Type B pancreatic cell (in vitro differentiated cells): ENCODE measurements around the gene HLA-DRA. TPM values are rescaled to one million over a fixed set of nuclear protein-coding genes. Genes with fewer than 3 reads are reported as not detected.
"Not testable (repeated sequence)": the region's sequence is repeated elsewhere in the genome, so short reads cannot be mapped to it uniquely, and the experiment has no call there.

ENCODE experiments used
- DNase-seq: peaks from one replicate; pipeline ENCODE4 v3.0.0; 2021; ENCODE audit warnings: mixed read lengths; ENCODE audit not compliant: unreplicated experiment; ENCODE audit errors: extremely low spot score
- H3K27ac Mint-ChIP-seq: 2 replicates; pipeline ENCODE4 v1.8.0; 2021; ENCODE audit warnings: mild to moderate bottlenecking, mixed read lengths
- H3K27me3 Mint-ChIP-seq: 2 replicates; pipeline ENCODE4 v1.8.0; 2021; ENCODE audit warnings: mixed read lengths
- H3K36me3 Mint-ChIP-seq: 2 replicates; pipeline ENCODE4 v1.8.0; 2021; ENCODE audit warnings: mixed read lengths
- H3K4me1 Mint-ChIP-seq: one replicate; pipeline ENCODE4 v1.8.0; 2021; ENCODE audit warnings: mixed read lengths; ENCODE audit not compliant: unreplicated experiment
- H3K4me3 Mint-ChIP-seq: 2 replicates; pipeline ENCODE4 v1.8.0; 2021; ENCODE audit warnings: mild to moderate bottlenecking, mixed read lengths
- H3K9me3 Mint-ChIP-seq: 2 replicates; pipeline ENCODE4 v1.8.0; 2021; ENCODE audit warnings: mixed read lengths
- CTCF ChIP-seq: fragments of 200-600 bp; sonication (generic); conservative IDR thresholded peaks from 2 replicates; pipeline ENCODE4 v1.5.0; 2021; ENCODE audit warnings: antibody characterized with exemption, mild to moderate bottlenecking
- total RNA-seq: library from RNA; stranded (reverse); gene quantifications from 2 replicates; pipeline ENCODE4 v1.2.1, GENCODE V29; 2021; ENCODE audit warnings: low replicate concordance

HLA-DRA gene
- total RNA-seq, 1 donor from 2014 or later: 1.4 TPM

DNA sequence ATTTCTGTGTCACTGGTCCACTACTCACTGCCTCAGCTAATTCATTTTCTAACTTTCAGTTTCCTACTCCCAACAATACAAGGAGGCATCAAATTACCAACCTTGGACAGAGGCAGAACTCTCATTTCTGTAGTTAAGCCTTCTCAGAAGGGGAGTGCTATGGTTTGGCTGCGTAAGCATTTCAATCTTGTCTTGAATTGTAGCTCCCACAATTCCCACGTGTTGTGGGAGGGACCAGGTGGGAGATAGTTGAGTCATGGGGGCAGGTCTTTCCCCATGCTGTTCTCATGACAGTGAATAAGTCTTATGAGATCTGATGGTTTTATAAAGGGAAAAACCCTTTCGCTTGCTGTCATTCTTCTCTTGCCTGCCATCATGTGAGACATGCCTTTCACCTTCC, 22.9 kb downstream of the HLA-DRA start:
- DNase-seq: no peak
- Mint-ChIP-seq H3K9me3 (peaks cover 5% of the 10 kb centered on the region), H3K27me3 (peaks cover 20% of the 10 kb centered on the region), H3K4me1 (no peaks in the 10 kb centered on the region), H3K4me3 (no peak overlapping the region), H3K36me3 (no peaks in the 10 kb centered on the region), H3K27ac (no peak overlapping the region)
- no peak for TF ChIP-seq CTCF

DNA sequence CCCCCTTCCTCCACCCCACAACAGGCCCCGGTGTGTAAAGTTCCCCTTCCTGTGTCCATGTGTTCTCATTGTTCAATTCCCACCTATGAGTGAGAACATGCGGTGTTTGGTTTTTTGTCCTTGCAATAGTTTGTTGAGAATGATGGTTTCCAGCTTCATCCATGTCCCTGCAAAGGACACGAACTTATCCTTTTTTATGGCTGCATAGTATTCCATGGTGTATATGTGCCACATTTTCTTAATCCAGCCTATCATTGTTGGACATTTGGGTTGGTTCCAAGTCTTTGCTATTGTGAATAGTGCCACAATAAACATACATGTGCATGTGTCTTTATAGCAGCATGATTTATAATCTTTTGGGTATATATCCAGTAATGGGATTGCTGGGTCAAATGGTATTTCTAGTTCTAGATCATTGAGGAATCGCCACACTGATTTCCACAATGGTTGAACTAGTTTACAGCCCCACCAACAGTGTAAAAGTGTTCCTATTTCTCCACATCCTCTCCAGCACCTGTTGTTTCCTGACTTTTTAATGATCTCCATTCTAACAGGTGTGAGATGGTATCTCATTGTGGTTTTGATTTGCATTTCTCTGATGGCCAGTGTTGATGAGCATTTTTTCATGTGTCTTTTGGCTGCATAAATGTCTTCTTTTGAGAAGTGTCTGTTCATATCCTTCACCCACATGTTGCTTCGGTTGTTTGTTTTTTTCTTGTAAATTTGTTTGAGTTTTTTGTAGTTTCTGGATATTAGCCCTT, 28.2 kb downstream of the HLA-DRA start:
- not testable (repeated sequence) for DNase-seq, H3K4me1 Mint-ChIP-seq, H3K27ac Mint-ChIP-seq, H3K36me3 Mint-ChIP-seq, H3K9me3 Mint-ChIP-seq, H3K4me3 Mint-ChIP-seq
- peaks cover 21% of the 10 kb centered on the region for H3K27me3 Mint-ChIP-seq

- Mint-ChIP-seq H3K9me3 (no peaks in the 10 kb centered on the region), H3K27ac (no peak overlapping the region), H3K4me1 (no peaks in the 10 kb centered on the region), H3K36me3 (no peaks in the 10 kb centered on the region), H3K27me3 (peaks cover 10% of the 10 kb centered on the region), H3K4me3 (no peak overlapping the region)
- no peak for DNase-seq
- no peak for TF ChIP-seq CTCF
These were observed 33.2 kb downstream of the HLA-DRA start for GRCh38 chr6:32472781-32473375.

GRCh38 chr6:32473376-32474348, 34.0 kb downstream of the HLA-DRA start:
- H3K27me3 Mint-ChIP-seq: peaks cover 10% of the 10 kb centered on the region
- not testable (repeated sequence) for DNase-seq, H3K4me1 Mint-ChIP-seq, H3K36me3 Mint-ChIP-seq, H3K9me3 Mint-ChIP-seq, H3K4me3 Mint-ChIP-seq, H3K27ac Mint-ChIP-seq

DNA sequence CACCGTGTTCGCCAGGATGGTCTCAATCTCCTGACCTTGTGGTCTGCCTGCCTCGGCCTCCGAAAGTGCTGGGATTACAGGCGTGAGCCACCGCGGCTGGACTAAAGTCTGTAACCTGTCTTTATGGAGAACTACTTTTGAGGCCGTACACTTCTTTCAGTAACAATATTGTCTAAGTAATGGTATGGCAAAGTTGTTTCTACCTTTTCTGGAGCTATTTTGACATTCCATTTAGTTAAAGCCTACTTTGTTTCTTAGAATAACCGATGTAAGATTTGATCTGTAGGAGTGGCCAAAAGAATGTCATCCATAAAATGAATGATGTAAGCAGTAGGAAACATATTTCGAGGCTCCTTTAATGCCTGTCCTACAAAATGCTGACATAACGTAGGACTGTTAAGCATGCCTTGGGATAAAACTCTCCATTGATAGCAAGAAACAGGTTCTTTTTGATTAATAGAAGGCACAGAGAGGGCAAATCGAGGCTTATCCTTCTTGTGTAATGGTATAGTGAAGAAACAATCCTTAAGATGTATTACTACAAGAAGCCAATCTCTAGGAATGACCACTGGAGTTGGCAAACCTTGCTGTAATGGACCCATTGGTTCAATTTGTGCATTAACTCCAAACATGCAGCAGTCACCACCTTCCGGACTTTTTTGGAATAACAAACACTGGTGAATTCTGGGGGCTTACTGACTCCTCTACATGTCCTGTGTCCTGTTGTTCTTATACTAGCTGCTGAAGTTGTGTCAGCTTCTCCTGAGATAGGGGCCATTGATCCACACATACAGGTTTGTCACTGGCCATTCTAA, 35.9 kb downstream of the HLA-DRA start:
- peaks cover 5% of the 10 kb centered on the region for H3K27me3 Mint-ChIP-seq
- H3K4me1 Mint-ChIP-seq: no peaks in the 10 kb centered on the region
- H3K9me3 Mint-ChIP-seq: no peaks in the 10 kb centered on the region
- no peak for TF ChIP-seq CTCF
- no peaks in the 10 kb centered on the region for H3K36me3 Mint-ChIP-seq
- no peak overlapping the region for H3K4me3 Mint-ChIP-seq
- H3K27ac Mint-ChIP-seq: no peak overlapping the region
- DNase-seq: no peak

- DNase-seq: no peak
- TF ChIP-seq CTCF: no peak
- Mint-ChIP-seq H3K9me3 (no peaks in the 10 kb centered on the region), H3K36me3 (no peaks in the 10 kb centered on the region), H3K27me3 (peaks cover 18% of the 10 kb centered on the region), H3K4me3 (no peak overlapping the region), H3K4me1 (no peaks in the 10 kb centered on the region), H3K27ac (no peak overlapping the region)
These were observed 44.4 kb downstream of the HLA-DRA start for GRCh38 chr6:32483968-32484613.
